Measurements from ENCODE around the gene PARP8. TPM values are rescaled to one million over a fixed set of nuclear protein-coding genes. Genes with fewer than 3 reads are reported as not detected.

Gene PARP8
- total and polyA plus RNA-seq, 4 donors: 11.6 to 59.4 (median 25.3) TPM

DNA sequence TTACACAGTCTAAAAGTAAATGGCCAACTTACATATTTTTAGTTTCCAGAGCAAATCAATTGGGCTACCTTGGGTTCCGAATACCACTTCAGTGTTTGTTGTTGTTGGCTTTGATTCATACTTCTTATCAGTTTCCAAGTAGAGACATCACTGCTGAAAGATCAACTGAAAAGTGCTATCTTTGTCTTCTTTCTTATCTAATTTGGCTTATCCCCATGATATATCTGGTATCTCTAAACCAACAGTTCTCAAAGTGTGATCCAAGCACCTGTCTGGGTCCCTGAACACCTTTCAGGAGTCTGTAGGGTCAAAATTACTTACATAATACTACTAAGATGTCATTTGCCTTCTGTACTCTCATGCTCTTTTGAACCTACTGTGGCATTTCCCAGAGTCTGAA, 200.0 kb downstream of the PARP8 start:
- H3K27ac ChIP-seq (ENCODE audit: low read depth in 1 of 2, low read length in 1 of 2): no peak overlapping the region
- H3K4me3 ChIP-seq: no peak overlapping the region
- H3K27me3 ChIP-seq (ENCODE audit: control insufficient read depth in 3 of 3, insufficient read depth in 3 of 3, low read length in 2 of 3): no peaks in the 10 kb centered on the region
- WGBS, 2 donors: 67 to 69% methylated on average over 1 of the region's 1 CpG
- TF ChIP-seq, protein P1, sequence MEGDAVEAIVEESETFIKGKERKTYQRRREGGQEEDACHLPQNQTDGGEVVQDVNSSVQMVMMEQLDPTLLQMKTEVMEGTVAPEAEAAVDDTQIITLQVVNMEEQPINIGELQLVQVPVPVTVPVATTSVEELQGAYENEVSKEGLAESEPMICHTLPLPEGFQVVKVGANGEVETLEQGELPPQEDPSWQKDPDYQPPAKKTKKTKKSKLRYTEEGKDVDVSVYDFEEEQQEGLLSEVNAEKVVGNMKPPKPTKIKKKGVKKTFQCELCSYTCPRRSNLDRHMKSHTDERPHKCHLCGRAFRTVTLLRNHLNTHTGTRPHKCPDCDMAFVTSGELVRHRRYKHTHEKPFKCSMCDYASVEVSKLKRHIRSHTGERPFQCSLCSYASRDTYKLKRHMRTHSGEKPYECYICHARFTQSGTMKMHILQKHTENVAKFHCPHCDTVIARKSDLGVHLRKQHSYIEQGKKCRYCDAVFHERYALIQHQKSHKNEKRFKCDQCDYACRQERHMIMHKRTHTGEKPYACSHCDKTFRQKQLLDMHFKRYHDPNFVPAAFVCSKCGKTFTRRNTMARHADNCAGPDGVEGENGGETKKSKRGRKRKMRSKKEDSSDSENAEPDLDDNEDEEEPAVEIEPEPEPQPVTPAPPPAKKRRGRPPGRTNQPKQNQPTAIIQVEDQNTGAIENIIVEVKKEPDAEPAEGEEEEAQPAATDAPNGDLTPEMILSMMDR (IDR thresholded peaks at IDR 0.05; ENCODE audit: control extremely low read depth, extremely low read depth): no peak
- no peaks in the 10 kb centered on the region for H3K4me1 ChIP-seq (ENCODE audit: control insufficient read depth in 5 of 5, insufficient read depth in 5 of 5, low read length in 5 of 5)
- peaks cover 0 to 3% (median 0%) of the 10 kb centered on the region in 4 donors for H3K9me3 ChIP-seq (ENCODE audit: control insufficient read depth in 4 of 4, insufficient read depth in 3 of 4, low read length in 3 of 4)
- no peaks in the 10 kb centered on the region for H3K36me3 ChIP-seq (ENCODE audit: control insufficient read depth in 4 of 4, insufficient read depth in 4 of 4, low read length in 4 of 4)
- no peak for ATAC-seq (ENCODE audit: insufficient read depth, low FRiP score)
- no peak overlapping the region for H3K9ac ChIP-seq (ENCODE audit: insufficient read depth in 1 of 2, low read length in 2 of 2)
- DNase-seq: no peak

DNA sequence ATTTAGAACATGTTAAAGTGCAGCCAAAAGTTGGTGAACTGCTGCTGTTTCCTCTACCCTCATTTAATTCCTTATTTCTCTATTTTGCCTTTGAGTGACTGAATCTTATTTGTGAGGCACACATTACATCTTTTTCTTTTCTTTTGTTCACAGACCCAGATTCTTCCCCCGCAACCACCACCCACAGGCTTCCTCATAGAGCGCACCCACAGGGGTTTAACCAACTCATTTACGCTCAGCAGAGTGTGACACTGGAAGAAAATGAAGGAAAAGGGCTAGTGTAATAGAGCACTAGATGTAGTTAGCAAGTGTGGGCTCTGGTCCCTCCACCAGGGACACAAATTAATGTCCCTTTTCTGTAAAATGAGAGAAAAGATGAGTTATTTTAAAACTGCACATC, 200.7 kb downstream of the PARP8 start:
- H3K9ac ChIP-seq (ENCODE audit: insufficient read depth in 1 of 2, low read length in 2 of 2): no peak overlapping the region
- H3K4me1 ChIP-seq (ENCODE audit: control insufficient read depth in 5 of 5, insufficient read depth in 5 of 5, low read length in 5 of 5): no peaks in the 10 kb centered on the region
- H3K9me3 ChIP-seq (ENCODE audit: control insufficient read depth in 4 of 4, insufficient read depth in 3 of 4, low read length in 3 of 4): peaks cover 0 to 3% (median 0%) of the 10 kb centered on the region in 4 donors
- H3K4me3 ChIP-seq: no peak overlapping the region
- H3K36me3 ChIP-seq (ENCODE audit: control insufficient read depth in 4 of 4, insufficient read depth in 4 of 4, low read length in 4 of 4): no peaks in the 10 kb centered on the region
- no peak for DNase-seq
- TF ChIP-seq, protein P1 (IDR thresholded peaks at IDR 0.05; ENCODE audit: control extremely low read depth, extremely low read depth): no peak
- H3K27me3 ChIP-seq (ENCODE audit: control insufficient read depth in 3 of 3, insufficient read depth in 3 of 3, low read length in 2 of 3): no peaks in the 10 kb centered on the region
- WGBS, 2 donors: 86 to 96% methylated on average over 3 of the region's 3 CpGs
- H3K27ac ChIP-seq (ENCODE audit: low read depth in 1 of 2, low read length in 1 of 2): no peak overlapping the region
- ATAC-seq (ENCODE audit: insufficient read depth, low FRiP score): no peak

DNA sequence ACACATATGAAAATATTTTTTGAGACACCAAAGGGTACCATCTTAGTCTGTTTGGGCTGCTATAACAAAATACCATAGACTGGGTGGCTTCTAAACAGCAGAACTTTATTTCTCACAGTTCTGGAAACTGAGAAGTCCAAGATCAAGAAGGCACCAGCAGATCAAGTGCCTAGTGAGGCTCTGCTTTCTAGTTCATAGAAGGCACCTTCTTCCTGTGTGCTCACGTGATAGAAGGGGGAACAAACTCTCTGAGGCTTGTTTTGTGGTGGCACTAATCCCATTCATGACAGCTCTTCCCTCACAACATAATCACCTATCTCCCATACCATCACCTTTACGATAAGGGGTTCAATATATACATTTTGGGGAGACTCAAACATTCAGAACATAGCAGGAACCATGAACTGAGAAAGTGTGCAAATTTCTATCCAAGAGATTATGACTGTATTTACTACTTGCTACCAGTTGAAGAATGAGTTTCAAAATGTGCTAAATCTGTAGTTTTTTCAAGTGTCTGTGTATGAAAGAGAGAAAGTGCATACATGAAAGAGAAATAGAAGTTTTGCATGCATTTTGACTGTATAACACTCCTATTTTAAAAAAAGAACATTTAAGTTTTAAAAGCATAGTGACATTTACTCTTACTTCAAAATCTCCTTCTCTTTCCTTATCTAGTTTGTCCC, 207.3 kb downstream of the PARP8 start:
- DNase-seq: no peak
- no peak for ATAC-seq (ENCODE audit: insufficient read depth, low FRiP score)
- Histone ChIP-seq H3K36me3 (ENCODE audit: control insufficient read depth in 4 of 4, insufficient read depth in 4 of 4, low read length in 4 of 4) (no peaks in the 10 kb centered on the region), H3K27me3 (ENCODE audit: control insufficient read depth in 3 of 3, insufficient read depth in 3 of 3, low read length in 2 of 3) (no peaks in the 10 kb centered on the region), H3K9me3 (ENCODE audit: control insufficient read depth in 4 of 4, insufficient read depth in 3 of 4, low read length in 3 of 4) (peaks cover 0 to 3% (median 0%) of the 10 kb centered on the region in 4 donors), H3K27ac (ENCODE audit: low read depth in 1 of 2, low read length in 1 of 2) (no peak overlapping the region), H3K4me1 (ENCODE audit: control insufficient read depth in 5 of 5, insufficient read depth in 5 of 5, low read length in 5 of 5) (peaks cover 0 to 6% (median 0%) of the 10 kb centered on the region in 5 donors), H3K4me3 (no peak overlapping the region), H3K9ac (ENCODE audit: insufficient read depth in 1 of 2, low read length in 2 of 2) (no peak overlapping the region)
- TF ChIP-seq, protein P1 (IDR thresholded peaks at IDR 0.05; ENCODE audit: control extremely low read depth, extremely low read depth): no peak
- WGBS, 2 donors: 60 to 63% methylated on average over 2 of the region's 2 CpGs
